Stimulated activated CD4-positive, alpha-beta T cell treated with anti-CD3 and anti-CD28 coated beads, TNF-alpha, amount 100 ng/mL, for 4 hours (primary cell): ENCODE measurements around the gene TMEM259.

Experiments
- DNase-seq, 3 experiments: peaks; one replicate each; pipeline ENCODE4 v3.0.0-alpha.2; 2020; ENCODE audit warnings: low read depth in 3 of 3

The TMEM259 gene

GRCh38 chr19:989381-990081, 31.4 kb downstream of the TMEM259 start:
- no peak for DNase-seq

GRCh38 chr19:988510-988909, 32.4 kb downstream of the TMEM259 start:
- no peak for DNase-seq

- no peak for DNase-seq
Observed at GRCh38 chr19:988081-988480, 32.8 kb downstream of the TMEM259 start.

GRCh38 chr19:986083-986482, 34.8 kb downstream of the TMEM259 start:
- no peak for DNase-seq

GRCh38 chr19:984165-984967, 36.6 kb downstream of the TMEM259 start, which contains the start of gene WDR18:
Gene WDR18, plus strand, starts transcription at chr19:984345. Its CDS starts 9 bp downstream, at chr19:984354.
- DNase-seq = peak; percentile 79 to 83 (median 81)

- DNase-seq = peak; percentile 54 to 65 (median 58)
Observed at GRCh38 chr19:982567-983170, 38.3 kb downstream of the TMEM259 start.

GRCh38 chr19:980133-980998, 40.6 kb downstream of the TMEM259 start:
- no peak for DNase-seq

GRCh38 chr19:979318-979741, 41.6 kb downstream of the TMEM259 start:
- no peak for DNase-seq

GRCh38 chr19:977058-977464, 43.9 kb downstream of the TMEM259 start:
- DNase-seq = no peak

GRCh38 chr19:976476-976875, 44.4 kb downstream of the TMEM259 start:
- DNase-seq = no peak

- DNase-seq = no peak
Observed at GRCh38 chr19:974564-975257, 46.2 kb downstream of the TMEM259 start.

GRCh38 chr19:973726-974563, 47.0 kb downstream of the TMEM259 start:
- no peak for DNase-seq

- no peak for DNase-seq
Observed at GRCh38 chr19:972281-972680, 48.6 kb downstream of the TMEM259 start.

- no peak for DNase-seq
Observed at GRCh38 chr19:971795-972194, 49.1 kb downstream of the TMEM259 start.

GRCh38 chr19:970695-971094, 50.2 kb downstream of the TMEM259 start:
- DNase-seq = no peak

GRCh38 chr19:966485-967088, 54.3 kb downstream of the TMEM259 start:
- DNase-seq = no peak

- DNase-seq = no peak
Observed at GRCh38 chr19:964761-965694, 55.9 kb downstream of the TMEM259 start.

GRCh38 chr19:964116-964520, 56.8 kb downstream of the TMEM259 start:
- DNase-seq = no peak
